PC-3 (cell line): ENCODE measurements around the gene PPL.

Experiments
- CTCF ChIP-seq: fragments of 300-600 bp; sonication (generic); conservative IDR thresholded peaks from 2 replicates; pipeline ENCODE4 v1.5.1; 2017; ENCODE audit warnings: antibody characterized with exemption, low read depth, mild to moderate bottlenecking, low read length
- EZH2 ChIP-seq: fragments of 300-600 bp; sonication (generic); IDR thresholded peaks from one replicate; pipeline ENCODE4 v1.6.1; 2017; ENCODE audit warnings: antibody characterized with exemption, mild to moderate bottlenecking, low read length; ENCODE audit not compliant: unreplicated experiment
- EZH2phosphoT487 ChIP-seq: fragments of 300-600 bp; sonication (generic); IDR thresholded peaks from 2 replicates; pipeline ENCODE4 v1.6.1; 2018; ENCODE audit warnings: mild to moderate bottlenecking, antibody characterized with exemption, low read length, borderline replicate concordance

GRCh38 chr16:4925791-4926190 is 11.2 kb downstream of the PPL start:
- TF ChIP-seq CTCF (no peak), EZH2 (no peak), EZH2phosphoT487 (no peak)
